Measurements from ENCODE around the gene VGLL1.

The VGLL1 gene

GRCh38 chrX:136597356-136597755 is 65.3 kb downstream of the VGLL1 start:
- Histone ChIP-seq H3K27me3 (ENCODE audit: insufficient read depth, poor library complexity, severe bottlenecking) (no peaks in the 10 kb centered on the region), H3K27ac (replicated peaks) (no peak overlapping the region), H3K4me3 (replicated peaks; ENCODE audit: insufficient read depth, low read length) (no peak overlapping the region)
- DNase-seq (ENCODE audit: low read depth in 1 of 2, low spot score in 1 of 2) = no peak
- TF ChIP-seq GABPA (IDR thresholded peaks at IDR 0.05; ENCODE audit: low read depth) (no peak), SPI1 (IDR thresholded peaks at IDR 0.05; ENCODE audit: borderline replicate concordance, low read depth) (no peak), POLR2AphosphoS5 (IDR thresholded peaks at IDR 0.05; ENCODE audit: low read depth) (no peak), REST (IDR thresholded peaks at IDR 0.05; ENCODE audit: insufficient replicate concordance, low read depth) (no peak)

DNA sequence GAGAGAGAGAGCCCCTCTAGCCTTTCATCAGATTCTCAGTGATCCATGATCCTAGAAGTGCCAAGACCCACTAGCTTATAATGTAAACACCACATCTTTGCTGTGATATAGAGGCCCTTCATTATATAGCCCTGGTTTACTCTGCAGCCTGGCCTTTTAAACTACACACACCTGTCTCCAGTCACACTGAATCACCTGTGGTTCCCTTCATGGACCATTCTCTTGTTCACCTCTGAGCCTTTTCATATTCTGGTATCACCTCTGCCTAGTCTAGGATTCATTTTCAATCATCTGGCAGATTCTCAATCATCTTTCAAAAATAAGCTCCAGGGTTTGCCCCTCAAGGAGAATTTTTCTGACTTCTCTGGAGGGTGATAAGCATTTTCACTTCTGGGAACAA is 65.9 kb downstream of the VGLL1 start:
- TF ChIP-seq SPI1 (IDR thresholded peaks at IDR 0.05; ENCODE audit: borderline replicate concordance, low read depth) (no peak), CTCF (IDR thresholded peaks at IDR 0.05; ENCODE audit: insufficient read depth, low read length) (no peak), POLR2AphosphoS5 (IDR thresholded peaks at IDR 0.05; ENCODE audit: low read depth) (no peak), REST (IDR thresholded peaks at IDR 0.05; ENCODE audit: insufficient replicate concordance, low read depth) (no peak), GABPA (IDR thresholded peaks at IDR 0.05; ENCODE audit: low read depth) (no peak)
- H3K27ac ChIP-seq (replicated peaks) = no peak overlapping the region
- H3K27me3 ChIP-seq (ENCODE audit: insufficient read depth, poor library complexity, severe bottlenecking) = no peaks in the 10 kb centered on the region
- H3K4me3 ChIP-seq (replicated peaks; ENCODE audit: insufficient read depth, low read length) = no peak overlapping the region
- no peak for DNase-seq (ENCODE audit: low read depth in 1 of 2, low spot score in 1 of 2)

DNA sequence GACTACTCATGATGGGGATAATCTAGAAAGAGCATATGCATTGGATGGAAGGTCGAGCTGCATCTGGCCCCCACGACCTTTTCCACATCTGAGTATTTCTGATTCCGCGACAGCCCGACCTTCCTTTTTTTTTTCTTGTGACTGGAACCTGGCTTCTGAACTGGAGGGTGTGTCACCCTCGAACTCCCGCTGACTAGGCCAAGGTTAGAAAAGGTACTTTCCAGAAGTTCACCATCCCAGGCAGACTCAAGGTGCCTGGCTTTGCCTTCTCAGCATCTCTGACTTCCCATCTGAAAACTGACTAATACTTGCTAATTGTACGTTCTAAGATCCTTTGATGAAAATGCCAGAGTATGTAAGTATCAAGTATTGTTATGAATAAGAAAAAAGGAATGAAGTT is 66.6 kb downstream of the VGLL1 start:
- DNase-seq (ENCODE audit: low read depth in 1 of 2, low spot score in 1 of 2) = no peak
- no peaks in the 10 kb centered on the region for H3K27me3 ChIP-seq (ENCODE audit: insufficient read depth, poor library complexity, severe bottlenecking)
- H3K4me3 ChIP-seq (replicated peaks; ENCODE audit: insufficient read depth, low read length) = no peak overlapping the region
- TF ChIP-seq POLR2AphosphoS5 (IDR thresholded peaks at IDR 0.05; ENCODE audit: low read depth) (no peak), CTCF (IDR thresholded peaks at IDR 0.05; ENCODE audit: insufficient read depth, low read length) (no peak), REST (IDR thresholded peaks at IDR 0.05; ENCODE audit: insufficient replicate concordance, low read depth) (no peak), SPI1 (IDR thresholded peaks at IDR 0.05; ENCODE audit: borderline replicate concordance, low read depth) (no peak), GABPA (IDR thresholded peaks at IDR 0.05; ENCODE audit: low read depth) (no peak)
- H3K27ac ChIP-seq (replicated peaks) = no peak overlapping the region
